NCI-H128 (cell line): ENCODE measurements around the gene SUMO2.

Experiments used
- DNase-seq: peaks from one replicate; lab custom pipeline; 2025; ENCODE audit not compliant: unreplicated experiment; lab: John Stamatoyannopoulos, UW

Gene SUMO2

DNA sequence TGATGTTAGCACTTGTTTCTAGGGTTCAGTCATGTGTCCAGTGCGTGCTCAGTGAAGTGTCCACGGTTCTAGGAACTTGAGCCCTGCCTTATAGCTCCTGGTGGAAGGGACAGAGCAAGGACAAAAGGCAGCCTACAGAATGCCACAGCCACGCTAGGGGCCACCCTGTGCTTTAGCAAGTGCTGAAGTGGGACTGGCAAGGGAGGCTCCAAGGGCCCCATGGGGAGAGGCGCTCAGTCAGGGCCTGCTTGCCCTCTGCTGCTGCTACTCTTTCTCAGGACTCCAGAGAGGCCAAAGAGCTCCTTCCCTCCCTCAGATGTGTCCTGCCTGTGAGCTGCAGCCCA lies 58.0 kb downstream of the SUMO2 start:
- no peak for DNase-seq

DNA sequence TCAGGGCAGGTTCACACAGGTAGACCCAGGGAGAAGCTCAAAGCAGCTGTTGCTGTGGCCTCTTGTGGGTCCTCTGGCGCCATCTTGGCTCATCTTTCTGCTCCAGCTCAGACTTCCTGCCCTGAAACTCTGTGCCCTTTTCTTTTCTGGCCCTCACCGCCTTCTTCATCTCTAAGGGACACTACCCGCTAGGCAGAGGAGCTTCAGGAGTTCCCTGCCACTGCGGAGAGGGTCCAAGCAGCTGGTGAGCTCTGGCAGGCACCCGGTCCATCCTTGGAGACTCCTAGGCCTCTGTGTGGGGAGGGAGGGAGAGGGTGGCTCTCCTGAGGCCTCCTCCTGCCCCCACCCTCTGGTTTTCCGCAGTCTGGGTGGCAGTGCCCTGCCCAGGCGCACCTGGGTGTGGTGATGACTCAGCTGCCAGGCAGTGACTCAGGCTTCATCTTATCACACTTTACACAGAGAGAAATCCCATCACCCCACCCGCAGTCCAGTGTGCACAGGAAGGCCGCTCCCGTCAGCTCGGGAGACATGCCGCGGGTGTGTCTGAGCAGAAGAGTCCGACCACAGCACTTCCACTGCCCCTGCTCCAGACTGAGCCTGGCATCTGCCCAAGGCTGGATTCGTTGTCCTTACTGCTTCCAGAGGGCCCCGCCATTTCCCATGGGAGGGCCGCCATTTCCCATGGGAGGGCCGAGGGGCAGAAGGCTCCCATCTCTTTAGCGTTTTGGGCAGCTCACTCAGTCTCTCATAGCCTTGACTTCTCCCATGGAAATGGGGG lies 58.5 kb downstream of the SUMO2 start:
- no peak for DNase-seq

DNA sequence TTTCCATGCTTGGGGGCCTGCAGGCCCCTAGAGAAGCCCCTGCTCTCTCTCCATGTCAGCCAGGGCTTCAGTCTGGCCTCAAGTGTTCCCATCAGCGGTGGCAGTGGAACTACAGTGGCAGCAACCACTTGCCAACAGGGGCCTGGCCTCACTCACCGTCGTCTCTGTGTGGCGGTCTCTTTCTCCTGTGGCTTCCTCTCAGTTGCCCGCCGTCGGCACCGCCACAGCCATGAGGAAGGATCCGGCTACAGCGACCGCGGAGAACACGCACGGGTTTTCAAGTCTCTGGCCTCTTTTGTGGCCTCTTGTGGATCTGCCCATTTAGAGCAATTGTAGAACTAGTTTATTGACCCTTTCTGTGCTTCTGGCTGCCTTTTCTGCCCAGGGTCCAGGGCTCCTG lies 64.5 kb downstream of the SUMO2 start:
- DNase-seq, result no peak

DNA sequence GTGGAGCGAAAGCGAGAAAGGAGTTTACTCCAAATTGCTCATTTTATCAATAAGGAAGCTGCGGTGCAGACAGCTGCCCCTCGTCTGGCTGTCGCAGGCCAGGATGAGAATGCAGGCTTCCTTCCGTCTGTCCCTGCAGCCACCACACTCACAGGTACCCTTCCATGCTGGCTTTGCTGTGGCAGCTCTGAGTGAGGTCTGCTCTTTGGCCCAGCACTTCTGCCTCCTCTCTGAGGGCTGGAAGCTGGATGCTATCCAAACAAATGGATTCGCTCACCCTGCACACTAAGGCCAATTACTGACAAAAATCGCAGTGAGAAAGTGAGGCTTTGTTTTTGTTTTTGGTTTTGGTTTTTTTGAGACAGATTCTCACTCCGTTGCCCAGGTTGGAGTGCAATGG lies 66.0 kb downstream of the SUMO2 start:
- DNase-seq, result no peak
